MM.1S (cell line): ENCODE measurements around the gene LARGE1.

ENCODE experiments used
- EZH2 ChIP-seq: fragments of 300-600 bp; sonication (generic); optimal IDR thresholded peaks from 2 replicates; pipeline ENCODE3; 2017; ENCODE audit warnings: low read depth, mild to moderate bottlenecking, antibody characterized with exemption, low read length, mixed read lengths
- EZH2phosphoT487 ChIP-seq: fragments of 300-600 bp; sonication (generic); IDR thresholded peaks from 2 replicates; pipeline ENCODE4 v1.6.1; 2018; ENCODE audit warnings: antibody characterized with exemption, low read length
- TF ChIP-seq, protein P1 (sequence below): fragments of 300-600 bp; sonication (generic); IDR thresholded peaks from 2 replicates; pipeline ENCODE4 v1.5.1; 2016; ENCODE audit warnings: antibody characterized with exemption, low read length, mixed read lengths

DNA sequence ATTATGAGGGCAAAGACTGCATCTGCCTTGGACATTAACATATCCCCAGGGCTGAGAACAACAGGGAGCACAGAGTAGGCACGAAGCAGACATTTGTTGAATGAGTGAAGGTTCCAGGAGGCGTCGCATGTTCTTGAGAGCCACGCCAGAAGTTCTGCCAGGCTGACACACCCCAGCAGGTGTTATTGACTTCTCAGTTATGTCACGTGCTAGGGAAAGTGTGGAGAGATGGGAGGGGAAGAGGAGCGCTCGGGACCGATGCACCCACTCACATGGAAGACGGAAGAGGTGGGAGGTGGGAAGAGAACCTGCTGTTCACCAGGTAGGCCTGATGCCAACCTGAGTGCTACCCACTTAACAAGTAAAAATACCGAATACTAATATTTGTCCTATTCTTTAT is 232.8 kb downstream of the LARGE1 start:
- TF ChIP-seq, protein P1, sequence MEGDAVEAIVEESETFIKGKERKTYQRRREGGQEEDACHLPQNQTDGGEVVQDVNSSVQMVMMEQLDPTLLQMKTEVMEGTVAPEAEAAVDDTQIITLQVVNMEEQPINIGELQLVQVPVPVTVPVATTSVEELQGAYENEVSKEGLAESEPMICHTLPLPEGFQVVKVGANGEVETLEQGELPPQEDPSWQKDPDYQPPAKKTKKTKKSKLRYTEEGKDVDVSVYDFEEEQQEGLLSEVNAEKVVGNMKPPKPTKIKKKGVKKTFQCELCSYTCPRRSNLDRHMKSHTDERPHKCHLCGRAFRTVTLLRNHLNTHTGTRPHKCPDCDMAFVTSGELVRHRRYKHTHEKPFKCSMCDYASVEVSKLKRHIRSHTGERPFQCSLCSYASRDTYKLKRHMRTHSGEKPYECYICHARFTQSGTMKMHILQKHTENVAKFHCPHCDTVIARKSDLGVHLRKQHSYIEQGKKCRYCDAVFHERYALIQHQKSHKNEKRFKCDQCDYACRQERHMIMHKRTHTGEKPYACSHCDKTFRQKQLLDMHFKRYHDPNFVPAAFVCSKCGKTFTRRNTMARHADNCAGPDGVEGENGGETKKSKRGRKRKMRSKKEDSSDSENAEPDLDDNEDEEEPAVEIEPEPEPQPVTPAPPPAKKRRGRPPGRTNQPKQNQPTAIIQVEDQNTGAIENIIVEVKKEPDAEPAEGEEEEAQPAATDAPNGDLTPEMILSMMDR = no peak
- no peak for TF ChIP-seq EZH2
- no peak for TF ChIP-seq EZH2phosphoT487
